GM12873 (cell line): ENCODE data around the gene TLE7.

Source experiments
- CTCF ChIP-seq: IDR thresholded peaks from 2 replicates; pipeline ENCODE4 v1.5.1; 2012; ENCODE audit warnings: low read depth, mild to moderate bottlenecking, moderate library complexity, low read length, control low read depth; ENCODE audit not compliant: insufficient read depth; ENCODE audit errors: missing control alignments

TLE7 gene

GRCh38 chr16:71384073-71384724 is 57.7 kb downstream of the TLE7 start:
- TF ChIP-seq CTCF: no peak

GRCh38 chr16:71383054-71383773 is 58.6 kb downstream of the TLE7 start:
- TF ChIP-seq CTCF: no peak

GRCh38 chr16:71380831-71381230 is 61.0 kb downstream of the TLE7 start:
- TF ChIP-seq CTCF: no peak
